GM21381 (cell line): ENCODE data around the gene SIX3.

ENCODE experiments used
- ATAC-seq: cut with Tn5 transposase; IDR thresholded peaks from one replicate; pipeline ENCODE4 v1.9.1; 2021; ENCODE audit warnings: mild to moderate bottlenecking, moderate library complexity; ENCODE audit not compliant: unreplicated experiment

SIX3 gene

DNA sequence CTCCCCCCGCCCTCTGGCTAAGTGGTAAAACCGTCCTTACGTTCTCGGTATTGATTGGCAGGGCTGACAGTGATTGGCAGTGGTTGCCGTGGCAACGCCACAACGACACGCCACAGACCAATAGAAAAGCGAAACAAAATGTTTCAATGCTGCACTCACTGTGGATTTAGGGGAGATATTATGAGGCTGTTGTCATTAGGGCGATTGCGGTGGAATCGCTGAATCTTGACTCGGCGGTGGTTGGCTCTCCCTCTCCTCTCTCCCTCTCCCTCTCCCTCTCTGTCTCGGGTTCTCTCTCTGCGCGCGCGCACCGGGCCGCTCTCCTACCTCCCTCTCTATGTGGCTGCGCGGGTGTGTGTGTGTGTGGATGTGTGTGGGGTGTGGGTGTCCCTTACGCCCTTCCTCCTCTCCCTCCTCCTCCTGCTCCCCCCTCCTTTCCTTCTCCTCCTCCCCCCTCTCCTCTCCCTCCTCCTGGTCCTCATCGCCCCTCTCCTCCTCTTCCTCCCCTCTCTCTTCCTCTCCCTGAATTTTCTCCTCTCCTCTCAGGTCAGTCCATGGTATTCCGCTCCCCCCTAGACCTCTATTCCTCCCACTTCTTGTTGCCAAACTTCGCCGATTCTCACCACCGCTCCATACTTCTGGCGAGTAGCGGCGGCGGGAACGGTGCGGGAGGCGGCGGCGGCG, at the start of gene SIX3:
SIX3 (plus strand) TSS at position 152 of the 684 bp plus-strand sequence; CDS start at position 555, 403 bp downstream.
- peak; percentile 41 for ATAC-seq

GRCh38 chr2:44894058-44894457, 47.4 kb upstream of the SIX3 start:
- ATAC-seq = no peak

DNA sequence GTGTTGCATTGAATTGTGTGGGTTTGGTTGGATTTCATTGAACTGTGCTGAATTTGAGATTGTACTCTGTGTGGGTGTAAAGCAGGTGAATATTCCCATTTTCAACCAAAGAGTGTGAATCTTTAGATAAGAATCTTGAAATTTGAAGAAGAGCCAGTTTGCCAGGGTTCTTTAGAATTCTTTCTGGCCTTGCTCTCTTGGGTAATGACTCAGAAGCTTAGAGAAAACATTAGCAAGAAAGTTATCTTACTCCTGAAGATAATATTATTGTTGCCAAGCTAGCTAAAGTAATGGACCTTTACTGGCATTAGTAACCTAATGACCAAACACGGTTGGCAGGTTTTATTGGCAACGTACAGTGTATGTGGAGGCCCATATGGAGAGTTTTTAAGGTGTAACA, 46.4 kb upstream of the SIX3 start:
- ATAC-seq = no peak

DNA sequence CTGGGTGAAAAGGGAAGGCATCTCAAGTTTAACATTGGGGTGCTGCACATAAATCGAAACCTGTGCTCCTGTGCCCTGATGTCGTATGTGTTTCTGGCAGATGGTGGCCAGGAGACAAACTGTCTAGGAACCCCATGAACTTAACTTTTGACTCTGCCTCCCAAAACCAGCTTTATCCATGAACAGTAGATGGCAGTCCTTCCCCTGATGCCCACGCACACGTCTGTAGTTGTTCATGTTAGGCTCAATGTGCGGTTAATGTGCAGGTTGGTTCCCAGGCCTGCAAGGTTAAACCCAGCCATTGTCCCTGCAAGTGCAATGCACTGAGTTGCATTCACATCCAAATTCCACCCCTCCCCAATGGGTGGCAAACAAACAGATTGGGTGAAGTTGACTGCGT, 44.1 kb upstream of the SIX3 start:
- ATAC-seq = no peak

DNA sequence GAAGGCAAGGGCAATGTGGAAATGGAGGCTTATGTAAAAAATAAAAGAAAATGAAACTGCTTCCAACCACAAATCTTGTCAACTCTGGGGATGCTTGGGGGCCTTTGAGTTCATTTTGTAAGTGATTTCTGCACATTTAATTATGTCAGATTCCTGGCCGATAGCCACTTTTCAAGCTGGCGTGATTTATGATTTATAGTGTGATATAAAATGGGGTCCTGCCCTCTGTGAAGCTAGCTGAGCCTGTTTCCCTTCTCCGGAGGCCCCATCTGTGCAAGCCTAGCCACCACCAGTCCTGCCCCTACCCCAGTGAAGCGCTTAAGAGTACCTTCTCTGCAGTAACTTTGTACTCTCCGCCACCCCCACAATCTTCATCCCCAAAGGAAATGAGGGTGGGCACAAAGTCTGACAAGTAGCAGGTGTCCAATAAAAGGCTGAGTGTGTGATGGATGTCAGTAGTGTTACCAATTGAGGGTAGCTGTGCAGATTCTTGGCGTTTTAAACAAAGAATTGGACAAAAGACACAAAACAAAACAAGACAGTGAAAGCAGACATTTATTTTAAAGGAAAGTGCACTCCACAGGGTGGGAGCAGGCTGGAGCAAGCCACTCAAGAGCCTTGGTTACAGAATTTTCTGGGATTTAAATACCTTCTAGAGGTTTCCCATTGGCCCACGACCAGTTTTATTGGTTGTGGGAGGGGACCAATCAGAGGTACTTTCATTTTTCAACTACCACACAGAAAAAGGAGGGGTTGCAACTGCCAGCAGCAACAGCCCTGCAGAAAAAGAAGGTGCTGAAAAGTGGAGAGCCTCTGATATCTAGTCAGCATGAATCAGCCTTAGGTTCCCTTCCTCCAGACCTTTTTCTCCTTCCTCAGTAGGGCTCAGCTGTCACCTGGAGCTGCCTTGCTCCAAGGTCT, 39.0 kb upstream of the SIX3 start:
- ATAC-seq = no peak

- no peak for ATAC-seq
Measured at GRCh38 chr2:44904578-44904977, 36.9 kb upstream of the SIX3 start.

DNA sequence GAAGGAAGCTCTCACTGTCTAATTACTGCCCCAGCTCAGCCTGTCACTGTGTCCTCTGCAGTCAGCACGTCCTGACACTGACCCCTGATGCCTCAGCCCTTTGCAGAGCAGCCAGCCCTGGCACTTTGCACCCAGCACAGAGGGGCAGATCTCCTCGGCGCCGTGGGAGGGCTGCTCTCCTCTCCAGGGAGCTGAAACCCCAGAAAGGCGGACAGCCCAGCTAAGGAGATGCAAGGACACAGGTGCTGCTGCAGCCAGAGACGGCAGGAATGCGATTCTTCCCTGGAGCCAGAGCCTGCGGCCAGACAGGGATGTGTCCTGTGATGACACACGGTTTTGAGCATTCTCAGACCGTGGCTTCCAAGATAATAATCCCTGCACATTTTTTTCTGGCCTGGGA, 34.5 kb upstream of the SIX3 start:
- ATAC-seq = no peak

GRCh38 chr2:44909831-44910230, 31.7 kb upstream of the SIX3 start:
- ATAC-seq = no peak

DNA sequence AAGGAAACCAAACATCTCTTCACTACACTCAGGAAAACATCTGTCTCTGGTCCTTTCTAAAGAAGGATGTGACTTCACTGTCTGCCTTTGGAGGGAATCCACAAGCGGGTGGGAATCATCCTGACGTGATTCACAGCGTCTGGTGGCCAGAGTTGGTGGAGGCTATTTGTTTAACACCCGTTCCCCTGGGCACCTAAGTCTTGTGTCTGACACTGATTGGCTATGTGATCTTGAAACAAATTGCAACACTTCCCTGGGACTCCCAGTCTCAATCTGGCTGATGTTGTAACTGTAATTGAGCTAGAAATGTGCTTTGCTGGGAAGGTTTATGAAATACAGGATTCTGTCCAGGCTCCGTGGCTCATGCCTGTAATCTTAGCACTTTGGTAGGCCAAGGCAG, 28.8 kb upstream of the SIX3 start:
- ATAC-seq = no peak

- ATAC-seq = no peak
Measured at GRCh38 chr2:44916291-44916690, 25.2 kb upstream of the SIX3 start.

DNA sequence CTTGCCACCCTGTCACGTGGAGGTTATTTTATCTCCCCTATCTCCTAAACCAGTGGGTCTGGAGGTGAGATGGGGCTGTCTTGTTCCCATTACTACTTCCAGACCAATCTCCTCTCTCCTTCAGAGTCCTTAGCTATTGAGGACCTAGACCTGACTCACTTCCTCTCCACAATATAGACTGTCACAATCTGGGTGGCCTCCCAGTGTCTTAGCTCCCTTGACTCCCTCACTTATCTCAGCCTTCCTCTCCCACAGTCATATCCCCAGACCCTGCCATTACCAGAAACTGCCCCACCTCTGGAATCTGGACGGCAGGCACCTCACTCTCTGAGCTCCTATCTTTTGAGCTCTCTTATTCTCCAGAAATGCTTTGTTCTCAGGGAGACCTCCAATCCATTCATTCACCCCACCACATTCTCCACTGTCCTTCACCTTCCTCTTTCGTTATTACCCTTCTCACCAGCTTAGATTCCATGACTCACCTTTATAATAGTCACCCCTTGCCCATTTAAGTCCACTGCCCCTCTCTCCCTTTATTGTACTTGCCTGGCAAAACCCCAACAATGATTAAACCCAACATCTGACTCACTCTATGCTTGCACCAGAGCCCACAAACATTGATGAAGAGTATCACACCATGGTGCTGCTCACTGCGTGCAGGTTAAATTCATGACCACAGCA, 23.3 kb upstream of the SIX3 start:
- ATAC-seq = no peak

- ATAC-seq = no peak
Measured at GRCh38 chr2:44920751-44921150, 20.8 kb upstream of the SIX3 start.

DNA sequence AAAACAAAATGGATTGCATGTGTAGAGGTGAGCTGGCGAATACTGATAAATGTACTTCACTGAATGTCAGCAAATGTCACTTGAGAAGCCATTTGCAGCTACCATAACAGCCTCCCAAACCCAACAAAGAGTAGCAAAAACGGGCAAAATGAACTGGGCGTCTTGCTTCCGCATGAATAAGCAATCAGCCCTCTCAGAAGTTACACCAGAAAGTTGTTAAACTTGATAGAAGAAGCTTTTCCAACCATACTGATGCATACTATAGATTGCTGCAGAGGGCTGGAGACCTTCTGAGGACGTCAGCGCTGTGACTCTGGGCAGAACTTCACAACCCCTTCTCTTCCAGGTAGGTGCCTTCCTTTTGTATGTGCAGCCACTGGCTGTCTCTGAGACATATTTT, 18.7 kb upstream of the SIX3 start:
- ATAC-seq = no peak

DNA sequence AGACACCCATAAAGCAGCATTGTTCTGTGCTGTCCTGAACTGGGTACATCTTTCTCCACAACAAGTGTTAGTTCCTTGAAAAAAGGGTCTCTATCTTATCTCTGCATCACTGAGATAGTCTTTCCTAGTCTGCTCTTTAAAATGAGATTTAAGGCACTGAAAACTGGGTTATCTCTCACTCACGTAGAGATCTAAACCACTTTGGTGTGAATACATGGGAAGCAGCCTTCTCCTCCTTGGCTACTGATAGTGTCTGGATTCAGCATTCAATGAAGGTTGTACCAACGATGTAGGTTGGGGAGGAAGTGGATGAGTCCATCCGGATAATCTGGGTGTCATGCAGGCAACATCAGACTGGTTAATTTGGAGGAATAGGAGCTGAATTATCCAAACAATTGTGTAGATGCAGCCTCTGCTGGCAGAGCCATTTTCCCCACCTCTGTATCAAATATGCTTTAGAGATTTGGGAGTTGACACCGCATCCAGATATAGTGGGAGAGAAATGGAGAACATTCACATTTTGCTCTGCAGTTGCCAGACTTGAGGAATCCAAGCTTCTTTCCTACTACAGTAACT, 15.9 kb upstream of the SIX3 start:
- ATAC-seq = no peak

- ATAC-seq = no peak
Measured at GRCh38 chr2:44926957-44927356, 14.5 kb upstream of the SIX3 start.

GRCh38 chr2:44927985-44928482, 13.5 kb upstream of the SIX3 start:
- ATAC-seq = no peak

- no peak for ATAC-seq
Measured at GRCh38 chr2:44928483-44929158, 12.9 kb upstream of the SIX3 start.

- ATAC-seq = no peak
Measured at GRCh38 chr2:44929159-44929734, 12.3 kb upstream of the SIX3 start.

GRCh38 chr2:44929735-44930273, 11.7 kb upstream of the SIX3 start:
- ATAC-seq = no peak
